IPS DF 6.9 (cell line): ENCODE results near the gene RMND5A.

Experiments
- DNase-seq: peaks from one replicate; pipeline ENCODE4 v3.0.0-alpha.2; 2013; ENCODE audit warnings: low read depth, low spot score
- H3K27ac ChIP-seq: one replicate; pipeline ENCODE4 v1.5.1; 2013; ENCODE audit warnings: low read length, control low read depth
- H3K27me3 ChIP-seq: 2 replicates; pipeline ENCODE4 v1.6.1; 2013; ENCODE audit warnings: mild to moderate bottlenecking, low read length; ENCODE audit not compliant: control insufficient read depth, insufficient read depth
- H3K36me3 ChIP-seq: 2 replicates; pipeline ENCODE4 v1.6.1; 2013; ENCODE audit warnings: low read length; ENCODE audit not compliant: control insufficient read depth, insufficient read depth
- H3K4me1 ChIP-seq: 2 replicates; pipeline ENCODE4 v1.6.1; 2013; ENCODE audit warnings: low read length; ENCODE audit not compliant: control insufficient read depth, insufficient read depth
- H3K4me3 ChIP-seq: 2 replicates; pipeline ENCODE4 v1.5.1; 2013; ENCODE audit warnings: mild to moderate bottlenecking, low read length
- H3K9me3 ChIP-seq: 2 replicates; pipeline ENCODE4 v1.6.1; 2013; ENCODE audit warnings: low read length, inconsistent platforms; ENCODE audit not compliant: control insufficient read depth, insufficient read depth
- WGBS: extraction: QIAGEN DNeasy Blood & Tissue Kit; methylation state at CpG from one replicate; pipeline ENCODE4 v1.1.7; 2013; ENCODE audit warnings: mixed read lengths, missing lambda C conversion rate; ENCODE audit not compliant: insufficient read length, insufficient coverage; 5-methylcytosine and 5-hydroxymethylcytosine counted together

RMND5A gene

DNA sequence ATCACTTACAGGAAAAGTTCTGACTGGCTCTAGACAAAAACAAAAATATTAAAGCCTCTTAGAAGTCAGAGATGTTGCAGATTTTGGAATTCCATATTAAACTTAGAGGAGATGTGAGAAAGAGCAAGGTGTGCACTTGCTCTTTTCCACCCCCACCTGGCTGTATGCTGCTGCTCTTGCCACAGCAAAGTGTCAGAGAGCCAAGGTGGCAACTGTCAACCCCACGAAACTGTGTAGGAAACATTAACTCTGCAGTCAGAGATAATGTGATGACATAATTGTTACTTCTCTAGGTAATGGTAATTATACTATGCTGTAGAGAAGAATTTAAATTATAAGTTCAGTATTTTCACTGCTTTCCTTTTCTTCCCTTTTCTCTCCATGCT lies 45.2 kb downstream of the RMND5A start:
- H3K27ac ChIP-seq, result no peak overlapping the region
- no peaks in the 10 kb centered on the region for H3K27me3 ChIP-seq
- no peak overlapping the region for H3K4me3 ChIP-seq
- H3K4me1 ChIP-seq, result no peaks in the 10 kb centered on the region
- no peaks in the 10 kb centered on the region for H3K9me3 ChIP-seq
- WGBS, result no CpG with 5 or more reads among the region's 1 CpG
- H3K36me3 ChIP-seq, result no peaks in the 10 kb centered on the region
- DNase-seq, result no peak

DNA sequence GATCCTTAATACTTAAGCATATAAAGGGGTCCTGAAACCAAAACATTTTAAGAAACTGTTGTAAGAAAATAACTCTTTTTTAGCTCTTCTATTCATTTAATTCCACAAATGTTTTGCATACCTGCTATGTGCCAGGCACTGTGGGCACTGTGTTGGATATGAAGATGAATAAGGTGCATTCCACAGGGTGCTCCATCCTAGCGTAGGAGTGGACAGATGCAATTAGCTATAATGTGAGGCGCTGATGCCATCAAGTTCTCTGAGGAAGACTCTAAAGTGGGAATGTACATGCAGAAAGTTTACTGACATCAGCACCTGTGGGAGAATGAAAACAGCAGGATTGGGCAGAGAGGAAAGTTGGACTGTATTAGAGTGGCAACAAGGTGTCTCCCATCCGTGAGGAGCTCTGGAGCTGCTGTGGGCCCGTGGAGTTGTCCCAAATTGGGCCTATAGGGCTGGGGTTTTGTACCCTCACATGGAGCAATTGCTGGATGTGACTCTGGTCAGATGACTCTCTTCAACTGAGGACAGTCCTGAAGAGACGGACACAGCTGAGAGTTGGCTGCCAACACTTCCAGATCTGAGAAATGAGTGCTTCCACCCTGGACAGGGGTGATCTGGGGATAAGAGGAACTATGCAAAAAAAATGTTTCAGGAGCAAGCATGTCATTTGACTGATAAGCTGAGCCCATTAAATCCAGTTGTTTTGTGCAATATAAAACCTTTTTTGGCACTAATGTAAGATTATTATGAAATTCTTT lies 48.3 kb downstream of the RMND5A start:
- H3K27me3 ChIP-seq, result no peaks in the 10 kb centered on the region
- H3K4me1 ChIP-seq, result no peaks in the 10 kb centered on the region
- WGBS, result no CpG with 5 or more reads among the region's 5 CpGs
- H3K27ac ChIP-seq, result no peak overlapping the region
- no peaks in the 10 kb centered on the region for H3K9me3 ChIP-seq
- H3K36me3 ChIP-seq, result peaks cover 4% of the 10 kb centered on the region; the same call in 1 of the 2 replicates
- no peak overlapping the region for H3K4me3 ChIP-seq
- DNase-seq, result no peak

DNA sequence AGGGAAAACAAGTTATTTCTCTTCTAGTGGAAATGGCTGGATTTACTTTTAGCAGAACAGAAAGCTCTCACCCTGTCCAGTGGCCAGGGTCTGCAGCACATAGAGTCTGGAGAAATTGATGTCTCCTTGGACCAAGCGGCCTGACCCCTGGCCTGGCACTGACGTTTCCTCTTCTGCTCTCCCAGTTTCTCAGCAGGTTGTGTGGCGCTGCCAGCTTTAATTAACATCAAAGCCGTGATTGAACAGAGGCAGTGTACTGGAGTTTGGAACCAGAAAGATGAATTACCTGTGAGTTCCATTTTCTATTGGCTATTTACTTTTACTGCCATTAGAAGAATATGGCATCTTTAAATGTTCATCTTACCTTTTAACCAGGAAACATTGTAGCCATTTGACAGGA lies 49.7 kb downstream of the RMND5A start:
- no peak for DNase-seq
- Histone ChIP-seq H3K9me3 (no peaks in the 10 kb centered on the region), H3K4me3 (no peak overlapping the region), H3K36me3 (peaks cover 4% of the 10 kb centered on the region; the same call in 1 of the 2 replicates), H3K27ac (no peak overlapping the region), H3K4me1 (no peaks in the 10 kb centered on the region), H3K27me3 (no peaks in the 10 kb centered on the region)
- no CpG with 5 or more reads among the region's 4 CpGs for WGBS

DNA sequence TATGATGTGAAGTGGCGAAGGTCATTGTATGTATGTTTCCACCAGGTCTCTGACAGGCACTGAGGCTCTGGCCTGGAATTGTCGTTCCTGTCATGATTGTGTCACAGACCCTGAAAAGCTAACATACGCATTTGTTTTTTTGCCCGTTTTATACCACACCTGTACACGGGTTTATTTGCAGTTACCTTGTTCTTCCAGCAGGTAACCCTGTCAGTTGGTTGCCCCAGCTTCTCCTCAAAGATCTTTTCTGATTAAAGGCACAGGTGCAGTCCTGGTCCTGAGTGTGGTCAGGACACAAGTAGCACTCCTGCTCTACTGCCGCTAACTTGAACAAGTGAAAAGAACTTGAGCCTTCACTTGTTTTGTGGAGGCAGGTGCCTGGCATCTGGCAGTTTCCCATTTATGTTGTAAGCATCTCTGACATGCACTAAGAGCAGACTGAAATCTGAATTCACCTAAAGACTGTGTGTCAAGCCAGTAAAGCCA lies 50.8 kb downstream of the RMND5A start:
- no peak overlapping the region for H3K27ac ChIP-seq
- peaks cover 4% of the 10 kb centered on the region; the same call in 1 of the 2 replicates for H3K36me3 ChIP-seq
- no peak overlapping the region for H3K4me3 ChIP-seq
- no peaks in the 10 kb centered on the region for H3K4me1 ChIP-seq
- no peak for DNase-seq
- no CpG with 5 or more reads among the region's 6 CpGs for WGBS
- no peaks in the 10 kb centered on the region for H3K27me3 ChIP-seq
- H3K9me3 ChIP-seq, result no peaks in the 10 kb centered on the region

DNA sequence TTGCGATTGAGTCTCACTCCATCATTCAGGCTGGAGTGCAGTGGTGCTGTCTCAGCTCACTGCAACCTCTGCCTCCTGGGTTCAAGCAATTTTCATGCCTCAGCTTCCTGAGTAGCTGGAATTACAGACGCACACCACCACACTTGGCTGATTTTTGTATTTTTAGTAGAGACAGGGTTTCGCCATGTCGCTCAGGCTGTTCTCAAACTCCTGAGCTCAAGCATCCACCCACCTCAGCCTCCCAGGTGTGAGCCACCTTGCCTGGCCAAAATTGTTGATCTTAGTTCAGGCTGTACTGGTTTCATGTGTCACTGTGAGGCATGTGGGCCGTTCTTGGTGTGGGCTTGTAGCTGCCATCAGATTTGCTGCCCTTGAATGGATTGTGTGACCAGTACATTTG lies 52.5 kb downstream of the RMND5A start:
- Histone ChIP-seq H3K36me3 (peaks cover 4% of the 10 kb centered on the region; the same call in 1 of the 2 replicates), H3K4me1 (no peaks in the 10 kb centered on the region), H3K9me3 (no peaks in the 10 kb centered on the region), H3K27me3 (no peaks in the 10 kb centered on the region), H3K4me3 (no peak overlapping the region), H3K27ac (no peak overlapping the region)
- no peak for DNase-seq
- no CpG with 5 or more reads among the region's 5 CpGs for WGBS

DNA sequence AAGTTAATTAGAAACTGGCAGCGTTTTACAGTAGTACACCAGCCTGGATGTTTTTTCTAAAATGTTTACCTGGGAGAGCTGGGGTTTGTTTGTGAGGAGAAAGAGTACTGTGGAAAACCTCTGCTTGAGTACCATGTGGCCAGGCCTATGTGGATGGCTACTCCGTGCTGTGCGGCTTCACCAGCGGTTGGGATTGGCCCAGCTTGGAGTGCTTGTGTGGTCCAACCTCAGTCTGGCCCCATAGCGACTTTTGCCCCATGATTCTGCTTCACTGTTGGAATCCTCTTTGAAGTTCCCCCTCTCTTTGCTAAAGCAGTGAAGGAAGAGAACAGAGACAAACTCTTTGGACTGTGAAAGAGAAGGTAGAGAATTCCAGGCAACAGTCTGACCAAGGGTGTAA lies 54.8 kb downstream of the RMND5A start:
- H3K36me3 ChIP-seq, result peaks cover 4% of the 10 kb centered on the region; the same call in 1 of the 2 replicates
- no peak for DNase-seq
- no peaks in the 10 kb centered on the region for H3K9me3 ChIP-seq
- no peak overlapping the region for H3K4me3 ChIP-seq
- no peak overlapping the region for H3K27ac ChIP-seq
- no CpG with 5 or more reads among the region's 5 CpGs for WGBS
- no peaks in the 10 kb centered on the region for H3K27me3 ChIP-seq
- no peaks in the 10 kb centered on the region for H3K4me1 ChIP-seq

DNA sequence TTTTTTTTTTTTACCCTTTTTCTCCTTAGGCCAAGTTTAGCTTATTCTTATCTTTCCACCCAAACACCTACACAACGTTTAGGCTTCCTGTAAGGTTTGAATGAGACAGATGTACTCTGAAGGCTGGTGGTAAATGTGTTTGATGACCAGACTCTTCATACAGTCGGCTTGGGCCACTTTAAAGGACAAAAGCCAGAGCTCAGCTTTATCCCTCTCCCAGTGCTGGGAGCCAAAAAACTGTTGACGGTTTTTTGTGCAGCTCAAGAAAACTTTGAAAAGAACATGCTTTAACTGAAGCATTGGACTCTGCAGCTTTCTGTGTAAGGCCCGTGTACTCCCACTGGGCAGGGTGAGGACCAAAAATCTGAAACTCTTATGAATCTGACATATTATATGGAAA lies 55.2 kb downstream of the RMND5A start:
- Histone ChIP-seq H3K4me1 (no peaks in the 10 kb centered on the region), H3K27ac (no peak overlapping the region), H3K36me3 (peaks cover 4% of the 10 kb centered on the region; the same call in 1 of the 2 replicates), H3K4me3 (no peak overlapping the region), H3K27me3 (no peaks in the 10 kb centered on the region), H3K9me3 (no peaks in the 10 kb centered on the region)
- no CpG with 5 or more reads among the region's 4 CpGs for WGBS
- DNase-seq, result no peak

DNA sequence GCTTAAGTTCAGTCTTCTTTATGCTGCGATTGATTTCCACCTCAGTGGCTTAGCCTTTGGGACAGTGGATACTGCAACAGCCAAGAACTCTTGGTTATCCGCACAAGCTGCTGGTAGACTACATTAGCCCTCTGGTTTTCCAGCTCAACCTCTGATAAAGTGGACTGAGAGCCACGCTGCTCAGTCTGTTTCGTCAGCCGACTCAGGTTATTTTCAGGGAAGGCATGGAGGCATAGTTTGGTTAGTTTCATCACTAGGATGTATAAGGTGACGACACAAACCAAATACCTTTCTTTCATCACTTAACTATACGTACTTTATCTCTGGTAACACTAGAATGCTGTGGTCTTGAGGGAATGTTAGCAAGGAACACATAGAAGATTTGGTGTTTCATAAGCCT lies 56.4 kb downstream of the RMND5A start:
- H3K9me3 ChIP-seq, result no peaks in the 10 kb centered on the region
- no peak overlapping the region for H3K27ac ChIP-seq
- no CpG with 5 or more reads among the region's 7 CpGs for WGBS
- no peak for DNase-seq
- no peak overlapping the region for H3K4me3 ChIP-seq
- H3K36me3 ChIP-seq, result no peaks in the 10 kb centered on the region; the same call in 1 of the 2 replicates
- no peaks in the 10 kb centered on the region for H3K27me3 ChIP-seq
- H3K4me1 ChIP-seq, result no peaks in the 10 kb centered on the region

DNA sequence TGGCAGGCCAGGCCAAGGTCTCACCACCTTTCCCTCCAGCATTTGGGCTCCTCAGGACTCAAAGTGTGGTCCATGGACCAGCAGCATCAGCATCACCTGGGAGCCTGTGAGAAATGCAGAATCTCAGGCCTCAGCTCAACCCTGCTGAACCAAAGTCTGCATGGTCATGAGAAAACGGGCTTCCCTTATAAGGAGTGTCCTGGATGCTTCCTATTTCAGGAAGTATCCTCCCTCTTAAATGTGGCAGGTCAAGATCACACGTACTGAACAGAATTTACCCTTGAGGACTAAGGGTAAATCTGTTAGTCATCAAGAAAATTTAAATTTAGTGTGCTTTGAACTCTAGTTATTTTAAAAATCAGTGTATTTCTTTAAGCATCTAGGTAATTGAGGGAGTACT lies 58.9 kb downstream of the RMND5A start:
- WGBS, result no CpG with 5 or more reads among the region's 2 CpGs
- Histone ChIP-seq H3K4me3 (no peak overlapping the region), H3K9me3 (no peaks in the 10 kb centered on the region), H3K27me3 (no peaks in the 10 kb centered on the region), H3K27ac (no peak overlapping the region), H3K4me1 (no peaks in the 10 kb centered on the region), H3K36me3 (no peaks in the 10 kb centered on the region; the same call in 1 of the 2 replicates)
- DNase-seq, result no peak

DNA sequence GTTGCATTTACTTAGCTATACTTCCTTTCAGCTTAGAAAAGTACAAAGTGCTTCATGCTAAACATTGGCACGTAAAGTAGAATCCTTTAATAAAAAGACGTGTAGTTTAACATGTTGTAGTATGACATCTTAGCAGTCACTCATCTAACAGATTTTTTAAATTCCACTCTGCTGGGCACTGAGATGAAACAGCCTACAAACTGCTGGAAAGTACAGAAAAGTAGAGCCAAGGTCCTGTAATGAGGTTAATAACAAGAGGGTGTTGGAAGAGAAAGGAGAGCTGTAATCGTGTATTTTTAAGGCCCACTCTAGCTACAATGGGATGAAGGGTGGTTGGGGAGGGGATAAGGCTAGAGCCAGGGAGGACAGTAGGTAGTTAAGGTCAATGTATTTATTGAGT lies 59.9 kb downstream of the RMND5A start:
- Histone ChIP-seq H3K36me3 (no peaks in the 10 kb centered on the region), H3K9me3 (no peaks in the 10 kb centered on the region), H3K4me3 (no peak overlapping the region), H3K27ac (no peak overlapping the region), H3K4me1 (no peaks in the 10 kb centered on the region), H3K27me3 (no peaks in the 10 kb centered on the region)
- no CpG with 5 or more reads among the region's 3 CpGs for WGBS
- DNase-seq, result no peak

DNA sequence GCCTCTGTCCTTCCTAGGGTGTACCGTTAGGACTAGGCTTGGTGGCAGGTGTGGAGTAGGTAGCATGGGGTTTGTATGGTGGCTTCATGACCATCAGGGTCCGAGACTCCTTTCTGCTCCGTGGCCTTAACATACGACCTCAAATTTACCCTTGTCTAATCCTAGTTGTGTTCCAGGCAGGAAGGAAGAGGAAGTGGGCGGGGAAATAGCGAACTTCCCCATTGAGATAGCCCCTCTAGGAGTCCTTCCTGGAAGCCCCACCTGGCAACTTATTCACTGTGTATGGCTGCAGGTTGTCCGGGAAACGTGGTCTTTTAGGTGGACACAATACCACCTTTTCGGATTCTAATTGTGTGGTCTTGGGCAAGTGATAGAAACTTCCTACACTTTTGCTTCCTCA lies 61.3 kb downstream of the RMND5A start:
- Histone ChIP-seq H3K9me3 (no peaks in the 10 kb centered on the region), H3K4me3 (no peak overlapping the region), H3K36me3 (no peaks in the 10 kb centered on the region), H3K27ac (no peak overlapping the region), H3K4me1 (no peaks in the 10 kb centered on the region), H3K27me3 (no peaks in the 10 kb centered on the region)
- no peak for DNase-seq
- no CpG with 5 or more reads among the region's 9 CpGs for WGBS
